Astrocyte of the spinal cord (primary cell): ENCODE data around the gene IMMP1L.

Source experiments
- DNase-seq: peaks from one replicate; pipeline ENCODE4 v3.0.0; 2011; ENCODE audit warnings: low read depth, low spot score
- H3K4me3 ChIP-seq: 2 replicates; pipeline ENCODE4 v1.5.1; 2011; ENCODE audit warnings: low read depth, mild to moderate bottlenecking, low read length, moderate library complexity
- in situ Hi-C: cut with HindIII; loops from 2 replicates; pipeline ENCODE4 v1.10.0; 2017; ENCODE audit warnings: low sequenced_read_pairs
- TF ChIP-seq, protein P1 (sequence below): IDR thresholded peaks from 2 replicates; pipeline ENCODE4 v1.5.1; 2012; ENCODE audit warnings: low read depth, mild to moderate bottlenecking, low read length, inconsistent platforms

IMMP1L gene

DNA sequence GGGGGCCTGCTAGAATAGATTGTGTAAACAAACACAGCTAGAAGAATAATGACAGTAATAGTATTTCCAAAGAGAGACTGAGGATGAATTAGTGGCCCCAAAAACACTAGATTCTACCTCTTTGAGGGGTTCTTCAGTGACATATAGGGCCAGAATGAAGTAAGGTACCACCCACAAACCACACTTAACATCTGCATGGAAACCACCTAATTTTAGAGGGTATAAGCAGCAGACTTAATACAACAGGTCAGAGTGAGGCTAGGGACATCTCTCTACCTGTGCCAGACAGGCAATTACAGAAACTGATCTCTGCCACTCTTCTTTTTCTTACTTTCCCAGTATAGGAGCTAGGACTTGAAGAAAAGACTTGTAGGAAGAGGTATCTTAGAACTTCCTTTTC is 20.3 kb upstream of the IMMP1L start:
- in situ Hi-C loops, result no loop called here
- no peak overlapping the region for H3K4me3 ChIP-seq
- DNase-seq, result no peak
- TF ChIP-seq, protein P1, sequence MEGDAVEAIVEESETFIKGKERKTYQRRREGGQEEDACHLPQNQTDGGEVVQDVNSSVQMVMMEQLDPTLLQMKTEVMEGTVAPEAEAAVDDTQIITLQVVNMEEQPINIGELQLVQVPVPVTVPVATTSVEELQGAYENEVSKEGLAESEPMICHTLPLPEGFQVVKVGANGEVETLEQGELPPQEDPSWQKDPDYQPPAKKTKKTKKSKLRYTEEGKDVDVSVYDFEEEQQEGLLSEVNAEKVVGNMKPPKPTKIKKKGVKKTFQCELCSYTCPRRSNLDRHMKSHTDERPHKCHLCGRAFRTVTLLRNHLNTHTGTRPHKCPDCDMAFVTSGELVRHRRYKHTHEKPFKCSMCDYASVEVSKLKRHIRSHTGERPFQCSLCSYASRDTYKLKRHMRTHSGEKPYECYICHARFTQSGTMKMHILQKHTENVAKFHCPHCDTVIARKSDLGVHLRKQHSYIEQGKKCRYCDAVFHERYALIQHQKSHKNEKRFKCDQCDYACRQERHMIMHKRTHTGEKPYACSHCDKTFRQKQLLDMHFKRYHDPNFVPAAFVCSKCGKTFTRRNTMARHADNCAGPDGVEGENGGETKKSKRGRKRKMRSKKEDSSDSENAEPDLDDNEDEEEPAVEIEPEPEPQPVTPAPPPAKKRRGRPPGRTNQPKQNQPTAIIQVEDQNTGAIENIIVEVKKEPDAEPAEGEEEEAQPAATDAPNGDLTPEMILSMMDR, result no peak

DNA sequence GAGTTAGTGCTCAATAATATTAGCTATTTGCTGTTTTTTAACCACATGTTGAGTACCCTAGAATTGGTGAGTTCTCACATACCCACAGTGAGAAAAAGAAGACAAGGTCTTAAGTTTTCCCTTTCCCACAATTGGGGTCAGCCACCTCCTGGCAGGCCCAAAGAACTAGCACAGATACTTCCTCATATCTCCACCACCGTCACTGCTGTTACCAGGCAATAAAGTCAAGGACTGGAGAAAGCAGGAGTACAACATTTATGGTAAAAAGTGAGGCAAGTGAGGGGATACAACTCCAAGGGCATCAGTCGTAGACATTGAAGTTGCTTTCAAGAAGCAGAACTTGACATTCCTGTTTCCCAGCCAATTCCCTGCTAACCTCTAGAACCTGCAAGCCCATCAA is 19.8 kb upstream of the IMMP1L start:
- TF ChIP-seq, protein P1, result no peak
- DNase-seq, result no peak
- in situ Hi-C loops, result no loop called here
- no peak overlapping the region for H3K4me3 ChIP-seq

DNA sequence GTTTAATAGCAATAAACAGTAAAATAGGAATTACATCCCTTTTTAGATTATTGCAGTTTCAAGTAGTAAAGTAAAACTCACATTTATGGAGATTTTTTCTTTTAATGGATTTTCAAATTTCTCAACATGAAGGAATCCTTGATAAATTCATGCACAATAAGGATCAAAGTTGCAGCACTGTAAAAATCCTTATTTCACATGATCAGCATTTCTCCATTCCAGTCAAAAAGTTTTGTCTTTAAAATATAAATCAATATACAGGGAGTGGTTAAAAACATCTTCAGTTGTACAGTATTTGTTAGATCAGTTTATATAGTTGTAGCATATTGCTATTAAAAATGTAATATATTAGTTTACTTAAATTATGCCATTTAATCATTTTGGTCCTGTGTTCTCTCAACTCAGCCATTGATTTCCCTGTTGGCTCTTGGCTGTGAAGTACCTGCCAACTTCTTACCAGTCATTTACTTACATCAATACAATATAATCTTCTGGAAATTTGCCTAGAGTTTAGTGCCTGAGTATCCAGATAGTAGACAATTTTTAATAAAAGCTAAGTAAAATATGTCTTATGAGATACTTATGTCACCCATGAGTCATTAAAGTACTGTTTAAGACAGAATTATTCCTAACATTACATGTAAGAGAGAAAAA is 12.2 kb upstream of the IMMP1L start:
- TF ChIP-seq, protein P1, result no peak
- H3K4me3 ChIP-seq, result no peak overlapping the region
- no peak for DNase-seq
- in situ Hi-C loops, result no loop called here

DNA sequence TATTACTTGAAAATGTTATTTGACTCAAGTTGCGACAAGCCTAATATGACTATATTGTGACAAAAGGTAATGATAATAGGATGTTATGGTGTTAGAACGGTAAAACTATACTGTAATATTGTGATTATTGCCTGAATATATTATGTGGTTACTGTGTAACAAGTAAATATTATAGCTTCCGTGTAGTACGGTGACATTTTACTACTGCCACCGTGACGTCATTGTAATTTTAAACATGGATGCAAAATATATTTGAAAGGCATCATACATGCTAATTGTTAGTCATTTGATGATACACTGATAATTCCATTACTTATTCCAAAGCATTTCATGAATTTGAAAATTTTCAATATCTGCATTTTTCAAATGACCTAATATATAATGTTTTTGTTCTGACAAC is 2.7 kb upstream of the IMMP1L start:
- TF ChIP-seq, protein P1, result no peak
- DNase-seq, result no peak
- H3K4me3 ChIP-seq, result no peak overlapping the region
- in situ Hi-C loops, result no loop called here

DNA sequence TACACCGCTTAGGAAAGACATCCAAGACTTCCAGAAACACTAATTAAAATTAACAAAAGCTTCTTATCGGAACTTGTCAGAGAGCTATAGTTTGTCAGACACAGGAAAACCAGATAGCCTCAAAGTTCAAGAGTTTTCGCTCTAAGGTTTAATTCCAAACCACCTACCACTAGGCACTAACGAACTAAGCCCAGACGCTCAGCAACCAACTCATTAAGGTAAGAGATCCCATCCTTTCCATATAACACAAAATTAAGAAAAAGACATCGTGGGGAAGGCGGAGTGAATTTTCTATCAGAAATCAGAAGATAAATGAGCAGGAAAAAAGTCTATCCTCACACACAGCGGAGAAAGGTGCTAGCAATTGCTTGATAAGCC is 382 bp downstream of the IMMP1L start:
- in situ Hi-C loops, result no loop called here
- H3K4me3 ChIP-seq, result peak overlapping the region; percentile 91
- TF ChIP-seq, protein P1, result no peak
- DNase-seq, result no peak

DNA sequence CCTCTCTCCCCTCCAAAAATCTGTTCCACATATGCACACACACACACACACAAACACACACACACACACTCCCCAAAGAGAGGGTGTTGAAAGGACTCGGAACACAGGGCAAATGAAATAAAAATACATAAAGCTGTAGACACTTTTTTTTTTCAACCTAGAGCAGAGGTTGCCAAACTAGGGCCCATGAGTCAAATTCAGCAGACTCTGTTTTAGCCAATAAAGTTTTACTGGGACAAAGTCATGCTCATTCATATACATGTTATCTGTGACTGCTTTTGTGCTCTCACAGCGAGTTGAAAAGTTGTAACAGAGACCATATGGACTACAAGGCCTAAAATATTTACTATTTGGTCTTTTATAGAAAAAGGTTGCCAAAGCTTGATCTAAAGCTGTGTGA is 8.9 kb downstream of the IMMP1L start:
- in situ Hi-C loops, result no loop called here

More for the DNA sequence above, 8.9 kb downstream of the IMMP1L start:
- TF ChIP-seq, protein P1, result no peak
- H3K4me3 ChIP-seq, result no peak overlapping the region
- DNase-seq, result no peak
